Suppressor macrophage treated with lipopolysaccharide for 4 hours (primary cell): Measurements from ENCODE around the gene CDKN1A.

Source experiments
- DNase-seq: peaks from one replicate; pipeline ENCODE4 v3.0.0-alpha.2; 2020

Gene CDKN1A

GRCh38 chr6:36679043-36679833, 724 bp downstream of the CDKN1A start:
- DNase-seq = peak; percentile 67

- DNase-seq = peak; percentile 73
Measured at GRCh38 chr6:36682328-36683144, 4.0 kb downstream of the CDKN1A start.

GRCh38 chr6:36683145-36683655, 4.7 kb downstream of the CDKN1A start:
- DNase-seq = no peak

GRCh38 chr6:36683656-36684446, 5.3 kb downstream of the CDKN1A start:
- no peak for DNase-seq

- no peak for DNase-seq
Measured at GRCh38 chr6:36684447-36684812, 5.9 kb downstream of the CDKN1A start.

- DNase-seq = no peak
Measured at GRCh38 chr6:36685166-36685924, 6.8 kb downstream of the CDKN1A start.

- peak; percentile 65 for DNase-seq
Measured at GRCh38 chr6:36685926-36686667, 7.6 kb downstream of the CDKN1A start.

GRCh38 chr6:36686668-36687513, 8.4 kb downstream of the CDKN1A start:
- DNase-seq = no peak

GRCh38 chr6:36688063-36688738, 9.7 kb downstream of the CDKN1A start:
- no peak for DNase-seq

- no peak for DNase-seq
Measured at GRCh38 chr6:36688739-36689075, 10.2 kb downstream of the CDKN1A start.

- no peak for DNase-seq
Measured at GRCh38 chr6:36691011-36691410, 12.5 kb downstream of the CDKN1A start.

- DNase-seq = no peak
Measured at GRCh38 chr6:36691612-36692011, 13.1 kb downstream of the CDKN1A start.

- DNase-seq = peak; percentile 76
Measured at GRCh38 chr6:36692220-36692619, 13.7 kb downstream of the CDKN1A start.

GRCh38 chr6:36692861-36693702, 14.6 kb downstream of the CDKN1A start:
- DNase-seq = no peak

- DNase-seq = no peak
Measured at GRCh38 chr6:36694616-36695015, 16.1 kb downstream of the CDKN1A start.

- no peak for DNase-seq
Measured at GRCh38 chr6:36695414-36695813, 16.9 kb downstream of the CDKN1A start.

- no peak for DNase-seq
Measured at GRCh38 chr6:36697481-36697903, 19.0 kb downstream of the CDKN1A start, which contains the start of gene RAB44. TSS of gene RAB44 (plus strand) at chr6:36697826. CDS start at chr6:36704236, 6,410 bp downstream.

GRCh38 chr6:36698196-36698595, 19.7 kb downstream of the CDKN1A start:
- DNase-seq = no peak

GRCh38 chr6:36698871-36699271, 20.4 kb downstream of the CDKN1A start:
- DNase-seq = no peak
